CD4-positive, alpha-beta T cell treated with Interleukin-6 at 100 ng/mL for 8 hours (primary cell): ENCODE data around the gene BARHL1.

ENCODE experiments used
- DNase-seq: peaks from one replicate; pipeline ENCODE4 v3.0.0-alpha.2; 2020; ENCODE audit warnings: mixed read lengths, low spot score

The BARHL1 gene

GRCh38 chr9:132616725-132617124 lies 34.3 kb downstream of the BARHL1 start:
- DNase-seq, result no peak

GRCh38 chr9:132622159-132622558 lies 39.8 kb downstream of the BARHL1 start:
- DNase-seq, result no peak

- no peak for DNase-seq
Measured at GRCh38 chr9:132626285-132626684, 43.9 kb downstream of the BARHL1 start.

GRCh38 chr9:132627106-132627505 lies 44.7 kb downstream of the BARHL1 start:
- no peak for DNase-seq

- DNase-seq, result no peak
Measured at GRCh38 chr9:132627594-132627993, 45.2 kb downstream of the BARHL1 start.

DNA sequence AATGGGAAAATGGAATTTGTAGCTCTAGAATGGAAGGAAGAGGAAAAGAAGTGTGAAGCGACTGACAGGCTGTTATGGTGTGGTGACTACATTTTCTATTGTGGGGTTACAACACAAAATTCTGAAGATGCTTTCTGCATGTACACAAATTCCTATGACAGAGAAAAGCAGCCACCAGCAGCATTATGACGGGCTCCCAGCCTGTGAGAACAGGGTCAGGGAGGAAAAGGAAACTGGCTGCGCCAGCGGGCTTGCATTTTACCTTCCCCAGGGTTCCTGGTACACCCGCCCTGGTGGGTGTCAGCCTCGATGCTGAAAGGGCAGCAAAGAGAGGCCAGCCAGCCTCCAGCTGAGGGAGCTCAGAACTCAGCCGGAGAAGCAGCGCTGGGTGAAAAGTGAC lies 46.3 kb downstream of the BARHL1 start:
- no peak for DNase-seq

- DNase-seq, result no peak
Measured at GRCh38 chr9:132630116-132630515, 47.7 kb downstream of the BARHL1 start.

DNA sequence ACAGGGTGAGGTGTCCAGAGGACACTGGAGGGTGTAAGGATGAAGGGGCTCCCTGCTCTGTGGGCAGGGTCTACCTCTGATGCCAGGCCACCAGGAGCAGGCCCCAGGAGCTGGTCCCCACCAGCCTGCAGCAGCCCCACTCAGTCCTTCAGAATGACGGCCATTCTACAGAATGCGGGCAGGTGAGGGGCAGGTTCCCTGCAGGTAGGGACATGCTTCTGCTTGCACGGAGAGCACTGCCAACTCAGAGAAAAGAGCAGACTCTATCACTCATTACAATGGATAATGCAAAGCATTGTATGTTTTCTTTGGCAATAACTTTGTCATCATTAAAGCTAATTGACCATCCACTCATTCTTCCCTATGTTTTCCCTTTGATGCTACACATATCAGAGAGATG lies 48.4 kb downstream of the BARHL1 start:
- no peak for DNase-seq

DNA sequence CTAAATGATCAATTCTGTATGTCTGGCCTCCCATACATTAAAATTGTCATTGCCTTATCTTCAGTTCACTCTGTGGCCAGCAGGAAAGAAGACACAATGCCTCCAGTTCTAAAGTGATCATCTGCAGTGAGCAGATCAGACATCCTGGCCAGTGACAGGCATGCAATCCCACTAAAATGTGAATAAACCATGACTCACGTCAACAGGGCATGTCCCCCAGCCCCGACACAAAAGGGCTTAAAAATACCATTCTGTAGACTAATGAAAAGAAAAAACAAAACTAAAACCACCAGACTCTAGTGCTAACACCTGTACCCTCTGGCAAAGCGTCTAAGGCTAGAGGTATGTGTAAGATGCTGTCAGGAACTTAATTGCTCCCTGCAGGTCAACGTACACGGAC lies 48.9 kb downstream of the BARHL1 start:
- DNase-seq, result no peak

DNA sequence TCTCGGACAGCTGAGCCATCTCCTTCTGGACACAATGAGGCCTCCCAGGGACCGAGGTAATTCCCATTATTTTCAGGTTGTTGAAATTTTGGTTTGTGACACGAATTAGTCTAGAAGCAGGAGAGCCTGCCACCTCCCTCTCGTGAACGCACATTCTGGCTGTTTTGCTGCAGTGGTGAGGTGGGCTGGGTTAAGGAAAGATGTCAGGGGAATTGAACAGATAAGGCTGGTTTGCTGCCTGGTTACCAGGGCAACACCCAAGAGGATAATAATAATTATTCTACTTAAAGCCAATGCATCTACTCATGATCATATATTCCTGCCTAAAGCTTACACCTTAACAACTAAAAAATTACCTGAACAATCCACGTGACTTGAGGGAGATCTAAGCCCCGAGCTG lies 49.3 kb downstream of the BARHL1 start:
- no peak for DNase-seq

DNA sequence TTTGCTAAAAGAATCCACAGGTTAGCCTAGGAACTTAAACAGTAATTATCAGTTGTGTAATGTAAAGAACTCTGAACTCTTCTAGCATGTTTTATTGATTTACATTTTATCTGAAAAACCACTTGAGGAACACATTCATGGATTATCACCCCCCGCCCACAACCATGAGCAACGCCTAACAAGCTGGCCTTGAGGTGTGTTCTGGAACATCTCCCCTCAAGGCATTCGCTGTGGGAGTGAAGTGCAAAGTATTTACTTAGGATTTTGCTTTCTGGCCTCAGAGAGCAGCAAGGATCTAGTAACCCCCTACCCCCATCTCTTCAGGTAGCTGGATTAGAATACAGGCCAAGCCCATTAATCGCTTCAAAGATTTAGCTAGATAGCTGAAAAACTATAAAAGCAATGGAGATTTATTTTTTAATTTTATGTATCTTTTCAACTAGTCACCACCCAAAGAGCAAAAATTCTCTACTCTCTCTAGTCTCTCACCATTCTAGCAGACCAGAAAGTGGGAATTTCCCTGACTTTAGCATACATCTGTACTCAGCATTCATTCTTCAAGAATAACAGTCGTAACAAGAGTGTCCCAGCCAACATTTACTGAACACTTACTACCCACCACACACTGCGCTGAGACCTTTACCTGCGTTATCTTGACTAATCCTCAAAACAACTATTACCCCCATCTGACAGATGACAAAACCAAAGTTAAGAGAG lies 50.2 kb downstream of the BARHL1 start:
- no peak for DNase-seq

DNA sequence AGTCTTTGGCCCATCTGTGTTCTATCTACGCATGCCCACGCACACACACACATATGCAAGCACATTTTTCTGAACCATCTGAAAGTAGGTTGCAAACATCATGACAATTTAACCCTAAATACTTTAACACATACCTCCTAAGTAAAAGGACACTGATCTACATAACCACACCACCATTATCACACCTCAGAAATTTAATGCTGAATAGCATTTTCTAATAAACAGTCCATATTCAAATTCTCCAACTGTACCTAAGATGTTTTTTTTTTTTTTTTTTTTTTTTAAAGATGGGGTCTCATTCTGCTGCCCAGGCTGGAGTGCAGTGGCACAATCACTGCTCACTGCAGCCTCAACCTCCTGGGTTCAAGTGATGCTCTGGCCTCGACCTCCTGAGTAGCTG lies 51.9 kb downstream of the BARHL1 start:
- no peak for DNase-seq

DNA sequence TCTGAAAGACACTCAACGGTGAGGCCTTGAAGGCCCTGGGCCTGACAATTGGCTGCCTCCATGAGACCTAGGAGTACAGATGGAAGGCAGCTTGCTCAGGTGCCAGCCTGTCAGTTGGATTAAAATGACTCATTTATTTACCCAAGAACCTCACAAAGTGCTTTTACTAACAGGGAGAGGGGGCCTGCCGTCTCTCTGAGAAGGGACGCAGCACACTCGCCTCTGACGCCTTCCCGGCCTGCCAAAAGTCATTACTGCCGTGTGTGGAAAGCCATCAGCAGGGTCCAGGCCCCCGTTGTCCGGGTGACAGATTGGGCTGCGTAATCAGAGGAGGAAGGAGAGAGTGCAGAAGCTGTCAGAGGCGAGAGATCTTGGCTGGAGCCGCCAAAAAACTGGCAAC lies 54.9 kb downstream of the BARHL1 start:
- no peak for DNase-seq

GRCh38 chr9:132637801-132638200 lies 55.4 kb downstream of the BARHL1 start:
- no peak for DNase-seq

DNA sequence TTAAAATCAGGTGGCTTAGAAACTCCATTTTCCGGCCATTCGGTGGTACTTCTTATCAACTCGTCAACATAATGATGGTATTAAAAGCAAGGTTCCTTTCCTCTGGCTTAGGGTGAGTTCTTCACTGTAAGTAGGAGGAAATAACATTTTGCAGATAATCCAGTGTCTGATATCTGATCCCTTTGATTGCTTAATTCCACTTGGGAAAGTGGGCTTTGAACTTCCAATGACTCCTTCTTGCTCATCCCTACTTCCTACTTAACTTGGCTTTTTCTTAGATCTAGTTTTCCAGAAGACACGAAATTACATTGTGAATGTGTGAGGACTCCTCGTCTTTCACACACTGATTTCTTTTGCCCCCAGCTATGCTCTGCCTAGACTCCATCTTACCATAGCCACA lies 55.8 kb downstream of the BARHL1 start:
- no peak for DNase-seq

- no peak for DNase-seq
Measured at GRCh38 chr9:132639322-132639721, 56.9 kb downstream of the BARHL1 start.
